GM18508 (cell line): ENCODE data around the gene OR2S2.

Experiments used
- ATAC-seq: cut with Tn5 transposase; IDR thresholded peaks from one replicate; pipeline ENCODE4 v1.9.1; 2021; ENCODE audit warnings: moderate number of reproducible peaks; ENCODE audit not compliant: insufficient read depth, unreplicated experiment

The OR2S2 gene

GRCh38 chr9:35911690-35912089 is 46.3 kb downstream of the OR2S2 start:
- ATAC-seq = no peak

DNA sequence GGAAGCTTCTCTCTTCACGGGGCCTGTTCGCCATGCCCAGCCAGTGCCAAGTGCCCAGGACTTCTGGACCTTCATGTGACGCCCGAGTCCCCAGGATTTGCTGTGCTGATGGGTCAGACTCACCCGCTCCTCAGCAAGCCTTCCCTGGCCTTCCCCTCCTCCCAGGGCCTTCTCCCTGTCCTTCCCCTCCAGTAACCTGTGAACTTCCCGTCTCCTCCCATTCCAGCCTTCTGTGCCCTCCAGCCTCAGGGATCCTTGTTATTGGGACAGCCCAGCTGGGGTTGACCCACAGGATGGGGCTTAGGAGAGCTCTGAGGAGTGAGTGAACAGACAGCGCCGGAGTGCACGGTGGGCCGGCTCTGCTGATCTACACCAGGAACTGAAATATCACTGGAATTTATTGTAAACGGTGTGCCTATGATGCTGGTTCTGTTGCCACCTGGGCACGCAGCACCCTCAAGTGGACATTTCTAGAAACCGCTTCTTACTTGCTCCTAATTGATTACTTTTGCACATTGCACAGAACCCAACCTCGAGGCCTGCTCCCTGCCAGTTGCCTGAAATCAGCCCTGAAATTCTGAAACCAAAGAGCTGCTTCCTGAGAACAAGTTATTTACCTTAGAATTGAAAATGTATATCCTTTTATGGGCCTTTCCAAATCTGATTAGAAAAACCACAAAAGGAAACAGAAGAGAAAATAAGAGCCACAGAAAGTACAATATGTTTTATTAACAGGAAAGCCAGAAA is 47.2 kb downstream of the OR2S2 start:
- ATAC-seq = no peak

DNA sequence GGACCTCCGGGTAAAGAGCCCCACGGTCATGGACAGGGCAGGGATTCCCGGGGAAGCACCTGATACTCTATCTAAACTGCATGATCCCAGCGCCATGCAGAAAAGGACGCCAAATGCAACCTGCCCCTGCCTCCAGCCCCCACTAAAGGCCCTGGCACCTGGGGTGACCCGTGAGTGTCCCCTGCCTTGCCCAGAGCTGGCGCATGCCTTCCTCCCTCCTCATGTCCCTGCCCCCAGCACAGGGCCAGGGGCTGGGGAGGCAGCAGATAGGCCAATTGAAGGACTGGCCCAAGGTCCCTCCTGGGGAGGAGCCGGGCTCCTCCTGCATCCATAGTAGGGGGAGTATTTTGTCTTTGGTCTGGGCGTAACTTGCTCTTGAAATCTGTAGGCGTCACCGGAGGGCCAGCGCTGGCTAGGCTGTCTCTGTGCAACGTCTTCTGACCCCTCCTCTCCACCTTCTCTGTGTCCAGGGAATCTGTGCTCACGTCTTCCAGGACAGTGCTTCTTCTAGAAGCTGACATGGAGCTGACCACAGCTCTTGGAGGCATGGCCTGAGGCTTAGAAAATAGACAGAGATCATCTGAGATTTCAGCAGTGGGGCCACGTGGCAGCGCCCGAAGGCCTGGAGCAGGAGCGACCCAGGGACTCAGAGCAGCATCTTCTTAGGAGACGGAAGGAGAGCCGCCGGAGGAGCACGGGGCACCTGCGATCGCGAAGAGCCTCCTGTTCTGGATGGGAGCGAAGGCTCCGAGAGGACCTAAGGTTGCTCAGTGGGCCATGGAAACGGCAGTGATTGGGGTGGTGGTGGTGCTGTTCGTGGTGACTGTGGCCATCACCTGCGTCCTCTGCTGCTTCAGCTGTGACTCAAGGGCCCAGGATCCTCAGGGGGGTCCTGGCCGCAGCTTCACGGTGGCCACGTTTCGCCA is 48.0 kb downstream of the OR2S2 start:
- ATAC-seq = no peak

GRCh38 chr9:35909274-35909673 is 48.7 kb downstream of the OR2S2 start, which contains the start of gene SPAAR:
TSS of gene SPAAR (plus strand) at chr9:35909490. CDS start at chr9:35910464, 974 bp downstream.
- ATAC-seq = no peak

DNA sequence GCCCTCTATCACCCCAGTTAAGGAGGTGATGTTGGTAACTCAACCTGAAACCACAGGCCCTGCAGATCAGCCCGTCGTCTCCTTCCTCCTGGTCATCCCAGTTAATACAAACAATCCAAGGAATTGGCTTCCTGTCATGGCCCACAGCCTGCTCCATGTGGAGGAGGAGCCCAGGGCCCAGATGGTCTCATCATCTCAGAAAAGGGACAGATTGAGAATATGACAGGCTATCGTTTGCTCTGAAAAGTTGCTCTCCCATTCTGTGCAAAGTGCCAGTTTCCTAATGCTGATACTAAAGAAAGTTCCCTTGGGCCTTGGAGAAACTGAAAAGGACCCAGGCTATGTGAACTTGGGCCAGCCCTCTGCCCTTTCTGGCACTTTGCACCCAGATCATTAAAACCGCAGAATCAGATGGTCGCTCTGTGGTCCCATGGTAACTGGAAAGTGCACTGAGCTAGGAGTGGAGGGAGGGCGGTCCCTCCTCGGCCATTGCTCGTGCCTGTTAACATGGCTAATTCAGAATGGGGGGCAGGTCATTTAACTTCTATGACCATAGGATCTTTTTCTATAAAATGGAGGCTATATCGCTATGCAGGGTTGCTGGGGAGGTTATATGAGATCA is 49.3 kb downstream of the OR2S2 start:
- ATAC-seq = no peak

- no peak for ATAC-seq
These were observed 50.0 kb downstream of the OR2S2 start for GRCh38 chr9:35907711-35908503.
